Thoracic aorta (tissue), 2 donors: ENCODE measurements around the gene ZNF33B. TPM values are rescaled to one million over a fixed set of nuclear protein-coding genes. Genes with fewer than 3 reads are reported as not detected.

ENCODE experiments used
- ATAC-seq: fragments of 150-250 bp; one replicate; pipeline ENCODE4 v1.8.0; 2017; ENCODE audit warnings: low read depth; ENCODE audit not compliant: insufficient number of reproducible peaks, low FRiP score
- DNase-seq: peaks from one replicate; pipeline ENCODE4 v3.0.0-alpha.2; 2020; ENCODE audit warnings: low spot score
- H3K27ac ChIP-seq, 2 donors: fragments of 200-600 bp; sonication (generic); 1 replicate in 1 of 2; 2 replicates in 1 of 2; pipeline ENCODE4 v1.5.1; 2016; ENCODE audit warnings: mild to moderate bottlenecking in 2 of 2, moderate library complexity in 2 of 2
- H3K27me3 ChIP-seq: fragments of 200-600 bp; sonication (generic); replicated peaks from 2 replicates; pipeline ENCODE4 v1.6.0; 2016; ENCODE audit warnings: mild to moderate bottlenecking; ENCODE audit not compliant: insufficient read depth
- H3K36me3 ChIP-seq: fragments of 200-600 bp; sonication (generic); one replicate; pipeline ENCODE4 v1.5.1; 2016
- H3K4me1 ChIP-seq, 2 donors: fragments of 200-600 bp; sonication (generic); 1 replicate in 1 of 2; 2 replicates in 1 of 2; pipeline versions ENCODE4 v1.5.1 to v1.6.0; 2016; ENCODE audit warnings: low read depth in 2 of 2, mild to moderate bottlenecking in 1 of 2; ENCODE audit not compliant: control insufficient read depth in 1 of 2
- H3K4me3 ChIP-seq: fragments of 200-600 bp; sonication (generic); 2 replicates; pipeline ENCODE4 v1.5.1; 2016; ENCODE audit warnings: mild to moderate bottlenecking
- H3K9me3 ChIP-seq: fragments of 200-600 bp; sonication (generic); 2 replicates; pipeline ENCODE4 v1.5.1; 2016
- total RNA-seq, 2 donors: library from RNA; depleted of rRNA; stranded (reverse); fragments of >200 nt; gene quantifications; one replicate each; pipeline versions ENCODE4 v1.1.0 to v1.2.3, GENCODE V29; 2016
- TF ChIP-seq, protein P1 (sequence below): fragments of 200-600 bp; sonication (generic); IDR thresholded peaks from one replicate; pipeline ENCODE4 v1.5.1; 2019; ENCODE audit warnings: antibody characterized with exemption

Gene ZNF33B
- total RNA-seq, 2 donors from 2014 or later, result 5.6 to 12.1 TPM

DNA sequence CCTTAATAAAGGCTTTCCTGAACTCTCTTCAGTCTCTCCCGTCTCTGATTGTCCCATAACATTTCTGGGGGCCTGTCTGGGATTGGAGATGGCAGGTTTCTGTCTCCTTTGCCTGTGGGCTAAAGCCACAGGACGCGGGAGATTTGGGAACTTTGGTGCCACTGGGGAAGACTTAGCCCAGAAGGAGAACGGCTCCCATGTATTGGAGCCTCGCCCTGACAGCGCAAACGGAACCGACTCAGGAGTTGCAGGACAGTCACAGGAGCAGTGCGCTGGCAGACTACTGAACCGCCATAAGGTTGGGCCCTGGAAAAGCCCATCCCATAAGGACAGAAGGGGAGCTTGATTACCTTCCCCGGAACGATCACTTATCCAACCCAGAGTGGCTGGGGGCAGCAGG lies 7.1 kb upstream of the ZNF33B start:
- H3K36me3 ChIP-seq, result no peaks in the 10 kb centered on the region
- no peaks in the 10 kb centered on the region for H3K27me3 ChIP-seq
- TF ChIP-seq, protein P1, sequence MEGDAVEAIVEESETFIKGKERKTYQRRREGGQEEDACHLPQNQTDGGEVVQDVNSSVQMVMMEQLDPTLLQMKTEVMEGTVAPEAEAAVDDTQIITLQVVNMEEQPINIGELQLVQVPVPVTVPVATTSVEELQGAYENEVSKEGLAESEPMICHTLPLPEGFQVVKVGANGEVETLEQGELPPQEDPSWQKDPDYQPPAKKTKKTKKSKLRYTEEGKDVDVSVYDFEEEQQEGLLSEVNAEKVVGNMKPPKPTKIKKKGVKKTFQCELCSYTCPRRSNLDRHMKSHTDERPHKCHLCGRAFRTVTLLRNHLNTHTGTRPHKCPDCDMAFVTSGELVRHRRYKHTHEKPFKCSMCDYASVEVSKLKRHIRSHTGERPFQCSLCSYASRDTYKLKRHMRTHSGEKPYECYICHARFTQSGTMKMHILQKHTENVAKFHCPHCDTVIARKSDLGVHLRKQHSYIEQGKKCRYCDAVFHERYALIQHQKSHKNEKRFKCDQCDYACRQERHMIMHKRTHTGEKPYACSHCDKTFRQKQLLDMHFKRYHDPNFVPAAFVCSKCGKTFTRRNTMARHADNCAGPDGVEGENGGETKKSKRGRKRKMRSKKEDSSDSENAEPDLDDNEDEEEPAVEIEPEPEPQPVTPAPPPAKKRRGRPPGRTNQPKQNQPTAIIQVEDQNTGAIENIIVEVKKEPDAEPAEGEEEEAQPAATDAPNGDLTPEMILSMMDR, result no peak
- H3K9me3 ChIP-seq, result no peaks in the 10 kb centered on the region
- H3K4me3 ChIP-seq, result no peak overlapping the region
- no peaks in the 10 kb centered on the region for H3K4me1 ChIP-seq
- ATAC-seq (no peak), DNase-seq (no peak)
- H3K27ac ChIP-seq, result no peak overlapping the region

DNA sequence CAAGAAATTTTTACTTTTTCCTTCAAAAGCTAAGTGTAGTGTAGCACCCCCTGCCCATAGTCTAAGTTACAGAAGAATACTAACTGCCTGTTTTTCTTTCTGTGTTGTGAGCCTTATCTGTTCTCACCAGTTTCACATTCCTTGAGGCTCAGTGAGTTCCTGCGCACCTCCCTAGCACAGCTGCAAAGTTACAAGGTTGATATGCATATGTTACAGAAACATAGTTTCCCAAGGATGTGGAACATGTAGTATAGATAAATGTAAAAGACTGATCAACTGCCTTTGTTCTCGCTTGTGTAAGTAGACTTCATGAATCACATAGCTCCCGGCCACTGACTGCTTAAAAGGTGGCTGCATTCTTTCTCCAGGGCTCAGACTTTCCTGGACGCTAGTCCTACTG lies 6.7 kb upstream of the ZNF33B start:
- DNase-seq, result no peak

DNA sequence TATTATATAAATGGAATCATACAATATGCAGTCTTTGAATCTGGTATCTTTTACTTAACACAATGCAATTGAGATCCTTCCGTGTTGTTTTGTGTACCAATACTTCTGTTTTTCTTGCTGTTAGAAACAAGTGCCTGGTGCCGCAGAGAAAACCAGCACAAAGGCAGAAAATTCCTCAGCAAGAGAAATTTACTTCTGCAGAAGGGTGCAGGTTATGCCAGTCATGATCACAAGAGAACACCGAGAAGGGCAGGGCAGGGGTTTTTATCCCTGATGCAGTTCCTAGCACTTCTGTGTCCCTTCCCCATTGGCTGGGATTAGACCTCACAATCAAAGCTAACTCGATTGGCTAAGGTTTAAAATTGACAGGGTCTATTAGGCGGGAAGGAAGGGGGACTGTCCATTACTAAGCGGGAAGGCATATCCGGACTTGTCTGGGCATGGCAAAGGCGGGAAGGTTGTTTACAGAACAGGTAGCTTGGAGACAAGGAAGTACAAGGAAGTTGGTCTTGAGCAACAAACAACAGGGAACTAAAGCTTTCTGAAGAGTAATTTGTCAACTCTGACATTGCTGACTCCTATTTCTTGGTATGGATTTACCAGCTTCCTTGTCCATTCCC lies 2.4 kb upstream of the ZNF33B start:
- DNase-seq, result no peak
- H3K27me3 ChIP-seq, result no peaks in the 10 kb centered on the region
- H3K27ac ChIP-seq, result no peak overlapping the region
- no peaks in the 10 kb centered on the region for H3K36me3 ChIP-seq
- ATAC-seq, result no peak
- no peak overlapping the region for H3K4me3 ChIP-seq
- no peaks in the 10 kb centered on the region for H3K9me3 ChIP-seq
- peaks cover 6 to 7% of the 10 kb centered on the region in 2 donors for H3K4me1 ChIP-seq
- TF ChIP-seq, protein P1, result no peak

More for the DNA sequence above, 6.7 kb upstream of the ZNF33B start:
- Histone ChIP-seq H3K4me1 (no peaks in the 10 kb centered on the region), H3K36me3 (no peaks in the 10 kb centered on the region), H3K4me3 (no peak overlapping the region), H3K27ac (no peak overlapping the region), H3K9me3 (no peaks in the 10 kb centered on the region), H3K27me3 (no peaks in the 10 kb centered on the region)
- TF ChIP-seq, protein P1, result no peak
- no peak for ATAC-seq

DNA sequence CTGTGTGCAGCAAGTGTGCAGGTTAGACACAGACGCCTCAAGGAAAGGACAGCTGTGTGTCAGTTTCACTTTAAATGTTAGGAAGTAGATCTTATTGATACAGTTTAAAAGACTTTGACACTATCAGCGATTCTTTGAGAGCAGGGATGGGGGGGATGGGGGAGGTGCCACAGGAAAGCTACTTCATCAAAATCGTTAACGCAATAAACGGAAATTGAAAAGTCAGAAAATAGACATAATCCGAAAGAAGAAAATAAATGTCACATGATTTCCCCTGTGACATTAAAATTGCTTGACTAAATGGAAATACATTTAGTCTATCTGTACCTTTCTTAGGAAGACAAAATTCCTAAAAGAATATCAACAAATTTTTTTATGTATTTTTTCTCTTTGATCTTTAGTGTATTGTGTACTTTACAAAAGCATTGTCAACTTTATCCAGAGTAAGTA lies 476 bp upstream of the ZNF33B start:
- TF ChIP-seq, protein P1, result no peak
- ATAC-seq (no peak), DNase-seq (no peak)
- Histone ChIP-seq H3K4me3 (peak overlapping the region; percentile 88), H3K27me3 (no peaks in the 10 kb centered on the region), H3K4me1 (peaks cover 6 to 7% of the 10 kb centered on the region in 2 donors), H3K36me3 (no peaks in the 10 kb centered on the region), H3K27ac (peak overlapping the region; percentile 88 to 90), H3K9me3 (no peaks in the 10 kb centered on the region)

DNA sequence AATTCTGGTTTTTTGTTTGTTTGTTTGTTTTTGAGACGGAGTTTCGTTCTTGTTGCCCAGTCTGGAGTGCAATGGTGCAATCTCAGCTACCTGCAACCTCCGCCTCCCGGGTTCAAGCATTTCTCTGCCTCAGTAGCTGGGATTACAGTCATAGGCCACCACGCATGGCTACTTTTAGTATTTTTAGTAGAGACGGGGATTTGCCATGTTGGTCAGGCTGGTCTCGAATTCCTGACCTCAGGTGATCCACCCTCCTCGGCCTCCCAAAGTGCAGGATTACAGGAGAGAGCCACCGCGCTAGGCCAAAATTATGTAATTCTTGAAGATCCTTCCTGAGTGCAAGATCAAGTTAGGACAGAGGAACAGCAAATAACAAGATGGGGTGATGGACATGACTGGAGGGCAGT lies 719 bp downstream of the ZNF33B start:
- DNase-seq, result no peak

More for the DNA sequence above, 719 bp downstream of the ZNF33B start:
- TF ChIP-seq, protein P1, result no peak
- no peaks in the 10 kb centered on the region for H3K9me3 ChIP-seq
- no peaks in the 10 kb centered on the region for H3K36me3 ChIP-seq
- peaks cover 6 to 7% of the 10 kb centered on the region in 2 donors for H3K4me1 ChIP-seq
- H3K4me3 ChIP-seq, result peak overlapping the region; percentile 88
- no peaks in the 10 kb centered on the region for H3K27me3 ChIP-seq
- H3K27ac ChIP-seq, result peak overlapping the region; percentile 88 to 90
- ATAC-seq, result no peak
